GM19395 (cell line): ENCODE measurements around the gene DNAH1.

Experiments used
- ATAC-seq: cut with Tn5 transposase; IDR thresholded peaks from one replicate; pipeline ENCODE4 v1.9.1; 2021; ENCODE audit warnings: mild to moderate bottlenecking, moderate library complexity; ENCODE audit not compliant: unreplicated experiment

DNAH1 gene

DNA sequence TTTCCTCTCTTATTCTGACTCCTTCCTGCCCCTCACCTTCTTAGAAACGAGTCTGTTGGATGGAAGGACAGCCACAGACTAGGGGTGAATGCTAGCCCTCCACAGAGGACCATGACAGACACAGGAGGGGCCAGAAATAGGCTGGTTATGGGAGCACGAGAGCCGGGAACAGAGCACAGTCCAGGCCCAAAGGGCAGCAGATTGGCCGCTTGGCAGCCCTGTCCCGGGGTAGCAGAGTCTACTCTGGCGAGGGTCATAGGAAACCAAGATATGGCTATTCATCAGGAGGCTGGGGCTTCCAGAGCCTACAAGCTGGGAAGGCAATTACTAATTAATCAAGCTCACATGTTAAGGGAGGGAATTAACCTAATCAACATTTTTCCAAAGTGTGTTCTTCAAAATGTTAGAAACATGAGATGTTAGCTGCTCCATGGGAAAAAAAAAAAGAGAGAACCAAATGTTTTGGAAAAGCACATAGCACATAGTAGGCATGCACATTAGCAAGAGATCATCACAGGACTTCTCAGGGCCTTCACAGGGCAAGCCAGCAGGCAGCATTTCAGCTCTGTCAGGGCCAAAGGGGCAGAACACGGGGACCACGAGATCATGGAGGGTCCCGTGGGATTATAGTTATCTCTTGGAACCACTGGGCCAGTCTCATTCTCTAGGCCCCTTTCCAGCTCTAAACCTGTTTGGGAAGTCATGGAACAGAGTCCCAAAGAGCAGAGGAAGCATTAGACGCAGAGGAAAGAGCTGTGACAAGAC, 115.5 kb downstream of the DNAH1 start:
- no peak for ATAC-seq

DNA sequence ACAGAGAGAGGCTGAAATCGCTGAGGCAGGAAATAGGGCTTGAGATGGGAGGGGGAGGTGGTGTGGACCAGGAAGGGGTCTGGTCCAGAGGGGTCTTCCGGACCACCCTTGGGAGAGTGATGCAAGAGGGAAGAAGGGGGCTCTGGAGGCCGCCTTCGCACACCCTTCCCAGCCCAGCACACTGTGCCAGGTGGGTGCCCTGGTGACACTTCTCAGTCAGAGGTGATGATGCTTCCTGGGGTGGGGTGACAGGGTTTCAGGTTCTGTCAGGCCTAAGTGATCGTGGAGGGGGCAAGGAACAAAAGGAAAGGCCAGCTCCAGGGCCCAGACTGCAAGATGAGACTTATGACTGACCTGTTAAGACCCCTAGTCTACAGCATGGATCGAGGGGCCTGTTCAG, 116.1 kb downstream of the DNAH1 start:
- ATAC-seq, result no peak

DNA sequence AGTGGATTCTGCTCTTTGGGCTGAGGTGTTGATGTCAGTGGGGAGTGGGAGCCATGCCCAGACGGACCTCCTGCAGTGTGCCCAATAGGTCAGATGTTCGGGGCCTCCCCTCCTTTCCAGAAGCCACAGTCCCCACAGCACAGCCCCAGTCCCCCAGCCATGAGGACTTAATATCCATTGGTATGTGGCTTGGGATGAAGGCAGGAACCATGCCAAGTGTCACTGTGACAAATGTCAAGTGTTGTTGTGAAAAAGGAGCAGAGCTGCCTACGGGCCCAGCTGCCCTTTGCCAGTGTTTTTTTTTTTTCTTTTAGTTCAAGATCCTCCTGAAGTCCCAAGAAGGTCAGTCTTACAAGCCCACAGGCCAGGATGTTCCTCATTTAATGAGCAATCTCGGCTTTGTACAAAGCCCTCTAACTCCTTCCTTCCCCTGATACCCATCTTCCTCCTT, 116.6 kb downstream of the DNAH1 start:
- no peak for ATAC-seq

DNA sequence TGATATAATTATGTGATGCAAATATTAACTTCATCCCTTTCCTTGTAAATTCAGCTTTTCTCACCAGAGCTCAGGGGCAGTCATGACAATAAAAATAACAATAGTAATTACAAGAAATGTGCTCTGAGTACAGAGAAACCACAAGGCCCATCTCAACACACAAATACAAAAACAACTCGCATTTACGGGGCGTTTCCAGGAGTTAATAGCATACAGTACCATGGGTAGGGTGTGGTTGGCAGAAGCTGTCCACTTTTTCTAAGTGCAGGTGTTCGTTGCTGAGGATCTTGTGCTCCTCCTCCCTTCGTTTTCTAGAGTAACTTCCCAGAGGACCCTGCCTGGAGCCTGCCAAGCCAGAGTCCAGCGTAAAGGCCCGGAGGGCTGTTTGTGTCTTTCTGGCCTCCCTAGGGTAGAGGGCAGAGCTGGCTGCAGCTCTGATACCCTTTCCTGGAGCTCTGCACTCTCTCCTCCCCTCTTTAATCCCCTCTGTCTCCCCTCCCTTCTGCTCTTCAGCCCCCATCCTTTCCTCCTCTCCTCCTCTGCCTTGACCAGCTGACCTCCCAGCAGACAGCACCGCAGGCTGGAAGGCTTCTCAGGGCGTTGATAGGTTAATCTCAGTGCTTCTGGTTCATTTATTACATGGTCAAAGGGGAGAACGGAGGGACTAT, 117.3 kb downstream of the DNAH1 start:
- ATAC-seq, result no peak

DNA sequence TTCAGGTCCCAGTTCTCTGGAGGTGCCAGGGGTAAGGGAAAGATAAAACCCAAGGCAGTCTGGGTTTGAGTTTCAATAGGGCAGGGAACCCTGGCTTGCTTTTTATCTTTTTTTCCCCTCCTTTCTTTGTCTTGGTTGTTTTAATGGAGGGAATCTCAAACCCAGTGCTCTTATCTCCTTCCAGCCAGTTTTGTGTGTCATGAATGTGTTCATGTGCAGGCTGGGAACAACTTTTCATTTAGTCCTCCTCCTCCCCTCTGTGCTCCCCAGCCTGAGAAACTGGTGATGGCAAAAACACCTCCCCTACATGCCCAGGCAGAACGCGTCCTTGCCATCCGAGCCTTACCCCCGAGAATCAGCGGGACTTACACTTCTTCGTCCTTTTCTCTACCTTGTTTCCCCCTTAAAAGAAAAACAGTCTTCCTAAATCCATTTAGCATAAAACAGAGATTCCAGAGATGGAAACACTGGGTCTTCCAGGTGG, 117.9 kb downstream of the DNAH1 start:
- no peak for ATAC-seq

DNA sequence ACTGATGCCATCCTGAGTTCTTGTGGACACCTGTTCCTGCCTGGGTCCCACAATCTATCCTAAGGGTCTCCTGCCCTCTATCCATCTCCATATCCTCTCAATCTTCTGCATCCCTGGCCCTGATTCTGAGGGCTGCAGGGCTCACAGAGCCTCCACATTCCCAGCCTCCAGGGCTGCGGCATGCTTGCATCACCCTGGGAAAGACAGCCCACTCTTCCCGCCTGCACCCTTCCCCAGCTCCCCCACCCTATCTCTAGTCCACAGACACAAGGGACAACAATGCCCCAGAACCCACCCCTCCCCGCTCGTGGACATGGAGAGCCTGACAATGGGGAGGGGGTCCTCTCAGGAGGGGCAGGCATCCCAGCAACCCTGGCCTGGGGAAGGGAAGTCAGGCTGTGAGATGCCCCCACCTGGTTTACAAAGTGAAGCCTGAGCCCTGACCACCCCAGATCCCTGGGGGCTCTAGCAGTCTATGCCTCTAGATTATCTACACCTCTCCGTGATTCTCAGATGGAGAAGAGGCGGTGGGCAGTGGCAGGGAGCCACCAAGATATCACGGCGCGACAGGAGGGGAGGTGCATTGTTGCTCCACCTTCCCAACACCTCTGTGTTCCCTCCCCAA, 118.5 kb downstream of the DNAH1 start:
- ATAC-seq, result no peak

DNA sequence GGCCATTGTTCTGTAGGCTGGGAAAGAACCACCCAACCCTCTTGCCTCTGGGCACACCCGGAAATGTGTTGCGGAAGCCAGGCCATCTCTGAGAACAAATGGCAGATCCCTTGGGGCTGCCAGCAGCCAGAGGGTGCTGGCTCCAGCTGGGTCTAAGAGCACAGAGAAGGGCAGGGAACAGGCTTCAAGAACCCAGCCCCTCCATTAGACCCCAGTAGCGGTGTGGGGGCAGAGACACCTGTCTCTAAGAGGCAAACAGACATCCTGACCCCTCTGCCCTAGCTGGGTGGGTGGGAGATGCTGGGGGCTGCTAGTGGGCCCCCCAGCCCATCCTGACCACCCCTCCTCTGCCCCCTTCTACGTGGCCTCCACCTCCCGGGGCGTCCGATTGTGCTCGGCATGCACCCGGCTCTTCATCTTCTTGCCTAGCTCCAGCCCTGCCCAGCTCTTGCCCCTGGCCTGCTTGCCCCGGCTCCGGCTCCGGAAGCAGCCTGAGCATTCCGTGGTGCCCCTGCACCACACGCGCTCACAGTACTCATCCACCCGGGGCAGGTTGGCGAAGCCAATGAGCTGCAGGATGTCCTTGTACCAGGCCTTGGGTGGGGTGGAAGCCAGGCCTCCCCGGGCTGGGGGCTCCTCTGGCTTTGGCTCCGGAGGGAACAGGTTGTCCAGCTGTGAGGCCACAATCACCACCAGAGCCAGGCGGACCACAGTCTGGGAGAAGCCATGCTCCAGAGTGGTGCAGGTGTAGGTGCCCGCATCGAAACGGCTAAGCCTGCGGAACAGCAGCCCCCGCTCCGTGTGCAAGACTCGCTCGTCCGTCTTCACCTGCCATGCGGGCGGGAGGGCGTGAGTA, 119.4 kb downstream of the DNAH1 start:
- ATAC-seq, result no peak

DNA sequence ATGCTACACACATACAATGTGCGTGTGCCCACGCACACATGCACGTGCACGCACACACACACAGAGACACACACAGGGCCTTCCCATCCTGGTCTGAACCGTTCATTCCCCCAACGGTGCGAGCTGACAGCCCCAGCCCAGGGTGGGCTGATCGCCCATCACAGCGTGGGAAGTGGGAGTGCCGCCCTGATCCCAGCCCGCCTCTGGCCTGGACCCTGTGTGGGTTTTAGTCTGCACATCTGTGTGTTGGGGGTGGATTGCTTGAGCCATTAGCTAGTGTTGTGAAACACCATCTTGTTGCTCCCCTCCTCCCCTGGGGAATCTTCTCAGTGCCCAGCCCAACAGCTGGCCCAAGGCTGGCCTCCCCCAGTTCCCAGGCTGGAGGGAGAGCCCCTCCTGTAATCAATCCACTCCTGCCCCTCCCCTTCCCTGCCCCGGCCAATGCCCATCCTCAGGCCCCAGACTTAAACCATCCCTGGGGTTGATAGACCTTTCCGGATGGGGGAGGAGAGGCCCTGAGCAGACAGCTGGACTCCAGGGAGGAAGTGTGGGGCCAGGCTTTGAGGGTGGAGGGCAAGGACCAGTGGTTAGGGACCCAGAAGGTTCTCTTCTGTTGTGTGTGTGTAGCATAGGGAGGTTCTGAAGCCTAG, 120.5 kb downstream of the DNAH1 start:
- ATAC-seq, result no peak

DNA sequence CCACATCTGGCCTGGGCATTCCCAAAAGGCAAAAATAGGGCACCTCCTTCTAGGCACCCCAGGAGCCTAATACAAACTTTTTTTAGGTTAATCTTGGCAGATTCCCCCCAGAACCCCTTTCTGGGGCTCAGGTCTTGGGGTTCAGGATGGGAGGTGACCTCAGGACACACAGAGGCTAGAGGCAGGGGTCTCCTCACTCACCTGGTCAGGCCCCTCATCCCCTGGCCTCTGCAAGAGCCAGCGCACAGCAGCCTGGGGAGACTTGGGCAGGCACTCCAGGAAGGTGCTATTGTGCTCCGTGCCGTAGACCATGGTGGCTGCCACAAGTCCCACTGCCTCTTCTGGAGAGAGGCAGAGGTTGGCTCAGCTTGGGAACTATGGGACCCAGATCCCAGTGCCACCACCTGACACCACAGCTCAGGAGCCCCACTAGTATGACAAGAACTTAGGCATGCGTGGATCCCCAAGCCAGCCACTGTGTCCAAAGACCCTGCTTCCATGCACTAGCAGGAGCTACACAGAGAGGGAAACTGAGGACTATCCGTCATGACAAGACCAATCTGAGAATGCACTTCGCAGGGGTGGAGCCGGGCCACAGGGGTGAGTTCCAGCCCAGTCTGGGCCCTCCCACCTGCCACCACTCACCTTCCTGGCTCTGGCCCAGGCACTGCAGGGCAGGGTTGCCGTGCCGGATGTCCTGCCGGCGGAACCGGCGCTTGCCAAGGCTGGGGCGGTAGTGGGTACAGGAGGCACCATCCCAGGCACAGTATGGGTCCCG, 121.4 kb downstream of the DNAH1 start:
- ATAC-seq, result no peak

DNA sequence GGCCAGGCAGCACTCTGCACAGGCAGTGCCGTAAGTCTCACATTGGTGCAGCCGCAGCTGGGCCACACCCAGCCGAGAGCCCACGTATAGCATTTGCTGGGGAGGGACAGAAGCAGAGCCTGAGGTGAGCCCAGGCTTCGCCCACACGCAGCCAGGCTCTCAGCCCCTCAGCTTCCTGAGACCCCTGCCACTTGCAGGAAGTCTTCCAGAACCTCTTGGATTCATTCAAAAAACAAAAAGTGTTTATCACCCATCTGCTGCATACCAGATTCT, 121.9 kb downstream of the DNAH1 start:
- no peak for ATAC-seq

DNA sequence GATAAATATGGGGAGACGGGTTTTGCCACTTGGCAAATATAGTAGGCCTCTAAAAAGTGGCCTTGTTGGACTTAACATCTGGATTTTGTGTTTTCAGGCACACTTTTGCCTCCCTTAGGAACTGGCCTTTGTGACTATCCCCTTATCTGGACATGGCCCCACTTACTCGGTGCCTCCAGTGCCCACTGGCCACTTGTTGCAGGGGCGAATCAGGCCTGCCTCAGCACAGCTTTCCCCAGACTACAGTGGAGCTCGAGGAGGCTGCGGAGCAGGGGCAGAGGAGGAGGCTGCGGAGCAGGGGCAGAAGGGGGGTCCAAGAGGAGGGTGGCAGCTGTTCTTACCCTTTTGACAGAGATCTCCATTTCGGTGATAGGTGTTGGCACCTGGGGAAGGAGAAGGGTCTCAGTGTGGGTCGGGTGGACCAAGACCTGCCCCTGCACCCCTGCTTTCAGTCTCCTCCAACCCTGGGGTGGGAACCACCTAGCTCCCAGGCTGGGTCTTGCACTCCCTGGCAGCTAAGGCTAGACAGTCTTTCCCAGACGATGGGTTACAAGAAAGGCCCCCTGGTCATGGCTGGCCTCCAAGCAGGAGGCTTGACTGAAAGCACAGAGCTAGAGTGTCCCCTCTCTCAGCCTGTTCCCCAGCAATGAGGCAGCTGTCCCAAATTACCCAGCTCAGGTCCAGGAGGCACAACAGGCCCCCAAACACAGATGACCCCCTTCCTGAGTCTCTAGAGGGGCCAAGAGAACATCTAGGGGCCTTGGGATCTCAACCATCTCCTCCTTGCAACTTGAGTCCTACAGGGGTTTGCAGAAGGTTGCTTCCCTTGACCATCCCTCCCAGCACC, 122.7 kb downstream of the DNAH1 start:
- no peak for ATAC-seq

DNA sequence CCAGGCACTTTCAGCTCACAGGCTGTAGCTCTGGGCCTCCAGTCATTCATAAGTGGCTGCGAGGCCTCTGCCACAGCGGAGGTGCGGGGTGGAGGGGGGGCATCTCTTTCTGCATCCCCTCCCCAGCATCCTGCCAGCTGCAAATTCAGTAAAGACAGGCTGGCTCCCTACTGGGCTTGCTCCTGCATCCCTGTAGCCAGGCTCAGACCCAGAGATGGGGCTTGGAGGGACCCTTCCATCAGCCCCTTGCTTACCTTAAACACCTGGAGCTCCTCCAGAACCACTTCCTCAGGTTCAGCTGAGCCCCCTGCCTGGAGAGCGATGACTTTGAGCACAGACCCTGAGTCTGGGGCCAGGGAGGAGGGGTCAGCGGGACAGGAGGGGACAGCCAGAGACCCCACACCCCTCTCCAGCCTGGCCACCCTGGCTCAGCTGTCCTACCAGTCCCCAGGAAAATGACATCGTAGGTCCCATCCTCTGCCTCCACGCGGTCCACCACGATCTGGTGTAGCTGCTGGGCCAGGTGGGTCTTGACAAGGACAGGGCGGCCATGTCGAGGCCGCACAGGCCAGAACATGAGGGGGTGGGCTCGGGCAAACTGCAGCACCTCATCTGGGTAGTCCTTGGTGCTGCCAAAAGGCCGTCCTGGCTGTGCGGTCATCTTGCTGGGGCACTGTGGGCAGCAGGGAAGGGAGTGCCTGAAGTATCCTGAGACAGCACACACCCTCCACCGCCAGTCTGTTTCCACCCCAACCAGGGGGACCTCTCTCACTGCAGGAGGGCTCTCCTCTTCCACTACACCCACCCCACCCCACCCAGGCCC, 123.5 kb downstream of the DNAH1 start:
- ATAC-seq, result no peak

DNA sequence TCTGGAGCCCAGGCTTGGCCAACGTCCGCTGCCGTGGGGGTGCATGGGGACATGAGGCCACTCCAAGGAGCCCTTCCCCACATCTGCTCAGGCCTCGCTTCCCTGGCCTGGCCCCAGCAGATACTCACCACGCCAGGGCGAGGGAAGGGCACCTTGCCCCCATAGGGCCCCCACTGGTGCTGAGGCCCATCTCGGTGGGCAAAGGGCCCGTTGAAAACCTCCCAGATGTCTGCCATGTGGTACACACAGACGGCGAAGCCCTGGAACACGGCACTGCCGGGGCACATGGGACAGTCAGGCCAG, 124.1 kb downstream of the DNAH1 start:
- ATAC-seq, result no peak

DNA sequence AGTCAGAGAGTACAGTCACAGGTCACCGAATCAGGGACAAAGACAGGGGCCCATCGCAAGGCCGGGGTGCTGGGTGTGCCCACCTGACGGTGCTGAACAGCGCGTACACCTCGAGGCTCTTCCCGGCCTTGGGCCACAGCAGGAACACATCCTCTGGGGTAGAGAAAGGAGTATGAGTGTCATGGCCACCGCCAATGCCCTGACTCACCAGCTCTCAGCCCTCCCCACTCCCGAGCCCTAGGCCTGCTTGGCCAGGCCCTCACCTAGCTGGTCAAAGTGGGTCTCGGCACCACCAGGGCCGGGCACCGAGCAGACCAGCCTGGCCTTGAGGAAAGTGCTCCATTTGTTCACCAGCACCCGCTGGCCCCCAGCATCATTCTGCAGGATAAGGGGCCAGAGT, 124.6 kb downstream of the DNAH1 start:
- ATAC-seq, result no peak

DNA sequence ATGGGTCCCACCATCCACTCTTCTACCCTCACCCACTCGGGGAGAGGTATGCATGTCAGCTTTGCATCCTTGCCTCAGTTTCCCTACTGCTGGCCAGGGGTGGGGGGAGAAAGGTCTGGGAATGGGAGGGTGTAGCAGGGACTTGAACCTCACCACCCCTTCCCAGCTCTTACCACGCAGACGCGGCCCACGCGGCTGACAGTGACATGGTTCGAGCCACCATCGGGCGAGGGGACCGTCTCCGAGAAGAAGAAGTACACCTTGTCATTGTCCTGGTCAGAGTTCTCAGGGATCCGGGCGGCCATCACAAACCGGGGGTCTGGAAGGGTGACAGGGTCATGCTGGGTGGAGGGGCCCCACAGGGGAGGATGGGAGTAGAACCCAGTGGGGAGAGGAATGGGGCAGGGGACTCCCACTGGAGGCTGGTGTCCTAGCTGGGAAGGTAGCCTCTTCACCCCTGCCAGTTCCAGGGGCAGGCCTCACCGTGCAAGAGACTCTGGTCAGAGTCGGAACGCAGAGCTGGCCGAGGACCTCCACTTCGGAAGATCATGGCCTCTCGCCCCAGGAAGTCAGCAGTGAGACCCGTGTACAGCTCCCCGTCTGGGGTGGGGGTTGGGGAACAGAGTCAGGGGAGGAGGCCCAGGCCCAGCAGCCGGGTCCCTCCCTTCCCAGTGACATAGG, 125.1 kb downstream of the DNAH1 start:
- no peak for ATAC-seq

DNA sequence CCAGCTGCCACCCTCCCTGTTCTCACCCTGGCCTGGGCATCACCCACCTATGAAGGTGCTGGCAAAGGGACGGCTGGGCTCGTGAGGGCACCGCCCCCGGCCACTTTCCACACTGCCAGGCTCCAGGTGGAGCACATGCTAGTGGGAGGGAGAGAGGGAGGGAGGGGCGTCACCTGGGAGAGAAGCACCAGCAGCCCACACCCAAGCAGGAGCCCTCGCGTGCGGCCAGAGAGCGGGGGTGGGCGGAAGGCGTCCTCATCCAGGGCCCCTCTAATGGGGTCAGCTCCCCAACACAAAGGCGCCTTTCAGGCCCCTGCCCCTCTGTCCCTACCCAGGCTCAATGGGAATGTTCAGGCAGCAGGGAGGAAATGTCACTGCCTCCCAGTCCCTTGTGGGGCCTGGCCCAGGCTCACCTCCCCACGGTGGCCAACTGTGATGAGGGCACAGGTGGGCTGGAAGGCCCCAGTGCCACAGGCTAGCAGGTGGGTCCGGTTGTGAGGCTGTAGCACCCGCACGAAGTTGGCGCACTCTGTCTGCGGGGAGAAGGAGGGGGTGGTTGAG, 125.7 kb downstream of the DNAH1 start:
- no peak for ATAC-seq

DNA sequence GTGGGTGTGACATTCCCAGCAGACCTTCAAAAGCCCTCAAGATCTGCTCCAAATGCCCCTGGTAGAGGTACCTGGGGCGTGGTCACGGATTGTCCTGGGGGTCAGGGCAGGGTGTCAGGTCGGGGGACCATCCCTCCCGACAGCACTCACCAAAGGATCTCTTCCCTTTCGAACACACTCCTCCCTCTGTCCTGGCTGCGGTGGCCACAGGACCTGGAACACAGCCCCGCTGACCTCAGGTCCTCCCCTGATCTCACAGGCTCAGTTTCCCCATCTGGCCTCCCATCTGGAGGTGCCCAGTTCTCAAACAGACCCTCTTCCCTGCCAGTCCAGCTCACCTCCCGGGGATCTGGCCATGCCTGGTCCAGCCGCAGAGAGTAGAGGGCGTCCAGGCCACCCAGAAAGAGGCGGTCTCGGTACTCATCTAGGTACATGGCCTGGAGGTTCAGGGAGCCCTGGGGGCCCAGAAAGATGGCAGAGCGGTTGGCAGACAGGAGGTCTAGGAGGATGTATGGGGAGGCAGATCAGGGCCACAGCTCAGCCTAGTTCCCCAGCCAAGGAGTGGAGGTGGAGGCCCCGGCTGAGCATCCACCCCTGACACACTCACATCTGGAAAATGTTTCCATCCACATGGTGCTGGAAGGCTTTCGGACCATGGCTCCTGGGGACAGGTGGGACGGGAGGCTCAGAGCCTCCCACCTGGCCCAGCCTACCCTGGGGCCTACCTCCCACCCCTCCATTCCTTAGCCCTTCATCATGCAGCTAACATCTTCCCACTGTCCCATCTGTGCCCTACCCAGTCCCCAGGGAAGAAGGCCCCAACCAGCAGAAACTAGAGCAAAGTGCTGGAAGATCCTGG, 126.5 kb downstream of the DNAH1 start:
- no peak for ATAC-seq
